ENCODE results near the gene CD163. TPM values are rescaled to one million over a fixed set of nuclear protein-coding genes. Genes with fewer than 3 reads are reported as not detected.

The CD163 gene
- total and polyA plus RNA-seq, 4 donors, result 2.4 to 10.2 (median 5.9) TPM

- WGBS (ENCODE audit: insufficient coverage), result 70% methylated on average over 6 of the region's 7 CpGs
- DNase-seq (ENCODE audit: low read depth in 4 of 6, low spot score in 6 of 6), result peak in 4 of 6 donors; percentile 15 to 86 (median 43)
- H3K9me3 ChIP-seq (ENCODE audit: control insufficient read depth, insufficient read depth, low read length), result no peaks in the 10 kb centered on the region
- H3K4me3 ChIP-seq (ENCODE audit: low read depth, low read length), result no peak overlapping the region
- no peaks in the 10 kb centered on the region for H3K36me3 ChIP-seq (ENCODE audit: control insufficient read depth, insufficient read depth, low read length)
- H3K4me1 ChIP-seq (ENCODE audit: control insufficient read depth, insufficient read depth, low read length), result no peaks in the 10 kb centered on the region
- H3K27ac ChIP-seq (ENCODE audit: low read depth, low read length), result no peak overlapping the region
- H3K27me3 ChIP-seq (ENCODE audit: control insufficient read depth, insufficient read depth, low read length), result no peaks in the 10 kb centered on the region
Measured at GRCh38 chr12:7460375-7461259, 43.0 kb downstream of the CD163 start.

- Histone ChIP-seq H3K27me3 (ENCODE audit: control insufficient read depth, insufficient read depth, low read length) (no peaks in the 10 kb centered on the region), H3K4me1 (ENCODE audit: control insufficient read depth, insufficient read depth, low read length) (no peaks in the 10 kb centered on the region), H3K36me3 (ENCODE audit: control insufficient read depth, insufficient read depth, low read length) (no peaks in the 10 kb centered on the region), H3K9me3 (ENCODE audit: control insufficient read depth, insufficient read depth, low read length) (no peaks in the 10 kb centered on the region), H3K4me3 (ENCODE audit: low read depth, low read length) (no peak overlapping the region), H3K27ac (ENCODE audit: low read depth, low read length) (no peak overlapping the region)
- no peak for DNase-seq (ENCODE audit: low read depth in 4 of 6, low spot score in 6 of 6)
- WGBS (ENCODE audit: insufficient coverage), result 83% methylated on average over 3 of the region's 3 CpGs
Measured at GRCh38 chr12:7459973-7460372, 43.6 kb downstream of the CD163 start.

GRCh38 chr12:7451756-7452155 is 51.8 kb downstream of the CD163 start:
- Histone ChIP-seq H3K27ac (ENCODE audit: low read depth, low read length) (no peak overlapping the region), H3K36me3 (ENCODE audit: control insufficient read depth, insufficient read depth, low read length) (no peaks in the 10 kb centered on the region), H3K4me3 (ENCODE audit: low read depth, low read length) (no peak overlapping the region), H3K27me3 (ENCODE audit: control insufficient read depth, insufficient read depth, low read length) (no peaks in the 10 kb centered on the region), H3K4me1 (ENCODE audit: control insufficient read depth, insufficient read depth, low read length) (no peaks in the 10 kb centered on the region), H3K9me3 (ENCODE audit: control insufficient read depth, insufficient read depth, low read length) (no peaks in the 10 kb centered on the region)
- no CpG with 5 or more reads among the region's 3 CpGs for WGBS (ENCODE audit: insufficient coverage)
- DNase-seq (ENCODE audit: low read depth in 4 of 6, low spot score in 6 of 6), result no peak

- H3K4me1 ChIP-seq (ENCODE audit: control insufficient read depth, insufficient read depth, low read length), result no peaks in the 10 kb centered on the region
- H3K27ac ChIP-seq (ENCODE audit: low read depth, low read length), result no peak overlapping the region
- no peaks in the 10 kb centered on the region for H3K27me3 ChIP-seq (ENCODE audit: control insufficient read depth, insufficient read depth, low read length)
- WGBS (ENCODE audit: insufficient coverage), result 100% methylated on average over 2 of the region's 7 CpGs
- no peak overlapping the region for H3K4me3 ChIP-seq (ENCODE audit: low read depth, low read length)
- no peak for DNase-seq (ENCODE audit: low read depth in 4 of 6, low spot score in 6 of 6)
- H3K9me3 ChIP-seq (ENCODE audit: control insufficient read depth, insufficient read depth, low read length), result no peaks in the 10 kb centered on the region
- no peaks in the 10 kb centered on the region for H3K36me3 ChIP-seq (ENCODE audit: control insufficient read depth, insufficient read depth, low read length)
Measured at GRCh38 chr12:7450667-7451066, 52.9 kb downstream of the CD163 start.

- H3K36me3 ChIP-seq (ENCODE audit: control insufficient read depth, insufficient read depth, low read length), result no peaks in the 10 kb centered on the region
- no peaks in the 10 kb centered on the region for H3K9me3 ChIP-seq (ENCODE audit: control insufficient read depth, insufficient read depth, low read length)
- no peak for DNase-seq (ENCODE audit: low read depth in 4 of 6, low spot score in 6 of 6)
- no peaks in the 10 kb centered on the region for H3K4me1 ChIP-seq (ENCODE audit: control insufficient read depth, insufficient read depth, low read length)
- H3K27ac ChIP-seq (ENCODE audit: low read depth, low read length), result no peak overlapping the region
- no peaks in the 10 kb centered on the region for H3K27me3 ChIP-seq (ENCODE audit: control insufficient read depth, insufficient read depth, low read length)
- no CpG with 5 or more reads among the region's 1 CpG for WGBS (ENCODE audit: insufficient coverage)
- H3K4me3 ChIP-seq (ENCODE audit: low read depth, low read length), result no peak overlapping the region
Measured at GRCh38 chr12:7448099-7448498, 55.5 kb downstream of the CD163 start.

GRCh38 chr12:7444537-7444936 is 59.0 kb downstream of the CD163 start:
- no peaks in the 10 kb centered on the region for H3K27me3 ChIP-seq (ENCODE audit: control insufficient read depth, insufficient read depth, low read length)
- no CpG with 5 or more reads among the region's 4 CpGs for WGBS (ENCODE audit: insufficient coverage)
- H3K4me1 ChIP-seq (ENCODE audit: control insufficient read depth, insufficient read depth, low read length), result peaks cover 4% of the 10 kb centered on the region
- DNase-seq (ENCODE audit: low read depth in 4 of 6, low spot score in 6 of 6), result no peak
- H3K4me3 ChIP-seq (ENCODE audit: low read depth, low read length), result no peak overlapping the region
- H3K27ac ChIP-seq (ENCODE audit: low read depth, low read length), result no peak overlapping the region
- no peaks in the 10 kb centered on the region for H3K36me3 ChIP-seq (ENCODE audit: control insufficient read depth, insufficient read depth, low read length)
- no peaks in the 10 kb centered on the region for H3K9me3 ChIP-seq (ENCODE audit: control insufficient read depth, insufficient read depth, low read length)

GRCh38 chr12:7444076-7444475 is 59.5 kb downstream of the CD163 start, which contains the start of gene CD163L1:
TSS of gene CD163L1 (minus strand) at chr12:7444153. CDS start at chr12:7444127, 26 bp downstream.
- Histone ChIP-seq H3K4me1 (ENCODE audit: control insufficient read depth, insufficient read depth, low read length) (peaks cover 4% of the 10 kb centered on the region), H3K9me3 (ENCODE audit: control insufficient read depth, insufficient read depth, low read length) (no peaks in the 10 kb centered on the region), H3K27ac (ENCODE audit: low read depth, low read length) (no peak within 1 kb of the TSS), H3K36me3 (ENCODE audit: control insufficient read depth, insufficient read depth, low read length) (no peaks in the 10 kb centered on the region), H3K27me3 (ENCODE audit: control insufficient read depth, insufficient read depth, low read length) (no peaks in the 10 kb centered on the region), H3K4me3 (ENCODE audit: low read depth, low read length) (no peak within 1 kb of the TSS)
- no peak for DNase-seq (ENCODE audit: low read depth in 4 of 6, low spot score in 6 of 6)
- no CpG with 5 or more reads among the region's 2 CpGs for WGBS (ENCODE audit: insufficient coverage)

GRCh38 chr12:7441216-7441615 is 62.4 kb downstream of the CD163 start:
- no peaks in the 10 kb centered on the region for H3K36me3 ChIP-seq (ENCODE audit: control insufficient read depth, insufficient read depth, low read length)
- H3K4me3 ChIP-seq (ENCODE audit: low read depth, low read length), result no peak overlapping the region
- no CpG with 5 or more reads among the region's 1 CpG for WGBS (ENCODE audit: insufficient coverage)

GRCh38 chr12:7439579-7440505 is 63.7 kb downstream of the CD163 start:
- no peak overlapping the region for H3K27ac ChIP-seq (ENCODE audit: low read depth, low read length)
- H3K27me3 ChIP-seq (ENCODE audit: control insufficient read depth, insufficient read depth, low read length), result no peaks in the 10 kb centered on the region
- no peaks in the 10 kb centered on the region for H3K36me3 ChIP-seq (ENCODE audit: control insufficient read depth, insufficient read depth, low read length)
- H3K9me3 ChIP-seq (ENCODE audit: control insufficient read depth, insufficient read depth, low read length), result peaks cover 1% of the 10 kb centered on the region
- H3K4me3 ChIP-seq (ENCODE audit: low read depth, low read length), result peak overlapping the region; percentile 21
- peak; percentile 3 to 88 (median 32) for DNase-seq (ENCODE audit: low read depth in 4 of 6, low spot score in 6 of 6)
- peaks cover 4% of the 10 kb centered on the region for H3K4me1 ChIP-seq (ENCODE audit: control insufficient read depth, insufficient read depth, low read length)
- WGBS (ENCODE audit: insufficient coverage), result 6% methylated on average over 74 of the region's 84 CpGs

More at GRCh38 chr12:7441216-7441615, 62.4 kb downstream of the CD163 start:
- DNase-seq (ENCODE audit: low read depth in 4 of 6, low spot score in 6 of 6), result no peak
- Histone ChIP-seq H3K9me3 (ENCODE audit: control insufficient read depth, insufficient read depth, low read length) (peaks cover 1% of the 10 kb centered on the region), H3K4me1 (ENCODE audit: control insufficient read depth, insufficient read depth, low read length) (peaks cover 4% of the 10 kb centered on the region), H3K27ac (ENCODE audit: low read depth, low read length) (no peak overlapping the region), H3K27me3 (ENCODE audit: control insufficient read depth, insufficient read depth, low read length) (no peaks in the 10 kb centered on the region)
